K562 (cell line): ENCODE data around the gene TIMM9. TPM values are rescaled to one million over a fixed set of nuclear protein-coding genes. Genes with fewer than 3 reads are reported as not detected.

Experiments used
- ATAC-seq: fragments of 200-7000 bp; cut with Tn5 transposase; 3 replicates; pipeline ENCODE4 v1.9.1; 2020; ENCODE audit warnings: moderate library complexity
- BruUV-seq: library from RNA; stranded (reverse); fragments of 400-500 nt; replicated peaks from 2 replicates; lab custom pipeline; 2021; lab: Mats Ljungman, UMichigan
- CTCF ChIA-PET: fragments of 300-600 bp; formaldehyde crosslinking; extraction: SDS; loops from one replicate; lab custom pipeline; 2021; ENCODE audit warnings: low intra/inter-chr PET ratio; lab: Yijun Ruan, JAX
- POLR2A ChIA-PET: fragments of 300-600, 350-650 bp; sonication (Branson Sonifier 250); formaldehyde crosslinking; extraction: SDS; loops from one replicate; lab custom pipeline; 2021; ENCODE audit warnings: antibody characterized with exemption, inconsistent platforms; lab: Yijun Ruan, JAX
- DNase-seq, 4 experiments: peaks; one replicate each; pipeline versions ENCODE4 v3.0.0 to v3.0.0-alpha.2; 2011 to 2018; ENCODE audit warnings: low spot score in 3 of 4, mixed read lengths in 3 of 4; ENCODE audit errors: extremely low read depth in 1 of 4
- FAIRE-seq: peaks from 2 replicates; lab custom pipeline; 2011; peaks lifted over from hg19 to GRCh38; lab: Jason Lieb, UNC
- H2AFZ ChIP-seq: 2 replicates; pipeline ENCODE4 v1.6.0; 2011; ENCODE audit warnings: low read depth, low read length, control low read depth, inconsistent platforms
- H3K27ac ChIP-seq: fragments of 200-600 bp; 3 replicates; pipeline ENCODE4 v1.8.0; 2011; ENCODE audit warnings: low read depth, mild to moderate bottlenecking, control low read depth, inconsistent platforms, low read length, moderate library complexity, mixed read lengths; ENCODE audit errors: extremely low read depth
- H3K27me3 ChIP-seq, 2 experiments: fragments of 300-600 bp in 1 of 2; 2 replicates in 1 of 2; 3 replicates in 1 of 2; pipeline versions ENCODE4 v1.6.0 to v1.8.0; 2011; ENCODE audit warnings: inconsistent platforms in 2 of 2, low read length in 2 of 2, mild to moderate bottlenecking in 1 of 2, mixed read lengths in 1 of 2, moderate library complexity in 1 of 2; ENCODE audit not compliant: control insufficient read depth in 2 of 2, insufficient read depth in 2 of 2
- H3K36me3 ChIP-seq: fragments of 300-600 bp; 3 replicates; pipeline ENCODE4 v1.8.0; 2011; ENCODE audit warnings: mild to moderate bottlenecking, low read length, inconsistent platforms; ENCODE audit not compliant: control insufficient read depth, insufficient read depth
- H3K4me1 ChIP-seq, 2 experiments: fragments of 200-600 bp in 1 of 2; replicated peaks in 1 of 2; 2 replicates in 1 of 2; 3 replicates in 1 of 2; pipeline versions ENCODE4 v1.5.1 to v1.8.0; 2011; ENCODE audit warnings: inconsistent platforms in 2 of 2, low read length in 2 of 2, mild to moderate bottlenecking in 1 of 2, mixed read lengths in 1 of 2, moderate library complexity in 1 of 2; ENCODE audit not compliant: control insufficient read depth in 2 of 2, insufficient read depth in 2 of 2
- H3K4me2 ChIP-seq: 2 replicates; pipeline ENCODE4 v1.6.1; 2011; ENCODE audit warnings: low read length, control low read depth, inconsistent platforms, mixed read lengths; ENCODE audit not compliant: insufficient read depth
- H3K4me3 ChIP-seq: fragments of 200-600 bp; sonication (generic), shearing (Covaris generic); 2 replicates; pipeline ENCODE4 v1.5.1; 2016; ENCODE audit warnings: control low read depth, inconsistent platforms
- H3K79me2 ChIP-seq: fragments of 200-600 bp; 3 replicates; pipeline ENCODE4 v1.8.0; 2011; ENCODE audit warnings: low read length, inconsistent platforms; ENCODE audit not compliant: control insufficient read depth, insufficient read depth
- H3K9ac ChIP-seq, 2 experiments: 2 replicates each; pipeline versions ENCODE4 v1.6.0 to v1.6.1; 2011; ENCODE audit warnings: low read depth in 2 of 2, low read length in 2 of 2, control low read depth in 1 of 2, inconsistent platforms in 1 of 2, mild to moderate bottlenecking in 1 of 2, mixed read lengths in 1 of 2; ENCODE audit not compliant: insufficient read depth in 1 of 2
- H3K9me1 ChIP-seq: one replicate; pipeline ENCODE4 v1.6.0; 2011; ENCODE audit warnings: inconsistent platforms, mild to moderate bottlenecking, low read length, moderate library complexity; ENCODE audit not compliant: control insufficient read depth, insufficient read depth
- H3K9me3 ChIP-seq: replicated peaks from 2 replicates; pipeline ENCODE4 v1.5.1; 2011; ENCODE audit warnings: low read depth, low read length, inconsistent platforms; ENCODE audit not compliant: control insufficient read depth, insufficient read depth
- H4K20me1 ChIP-seq: replicated peaks from 2 replicates; pipeline ENCODE4 v1.6.1; 2011; ENCODE audit warnings: low read length, inconsistent platforms, mixed read lengths; ENCODE audit not compliant: control insufficient read depth, insufficient read depth
- JUND ChIP-seq, 2 experiments: IDR thresholded peaks; 2 replicates in 1 of 2; 3 replicates in 1 of 2; pipeline ENCODE4 v1.6.1; 2011; ENCODE audit warnings: borderline replicate concordance in 2 of 2, low read depth in 2 of 2, low read length in 2 of 2, improper control_type of control experiment in 1 of 2, missing biosample characterization in 1 of 2, missing genetic modification characterization in 1 of 2, missing genetic modification reagents in 1 of 2
- WGBS: fragments of 100-300 bp; shearing (Covaris generic); methylation state at CpG from one replicate; pipeline ENCODE4 v1.1.6; 2016; ENCODE audit warnings: low coverage, mixed read lengths; ENCODE audit not compliant: insufficient coverage; ENCODE audit errors: missing lambda C conversion rate; 5-methylcytosine and 5-hydroxymethylcytosine counted together
- in situ Hi-C: fragments of 300-500 bp; cut with MboI; formaldehyde crosslinking; loops from 4 replicates; pipeline ENCODE4 v1.15.0; 2018; ENCODE audit warnings: inconsistent platforms, mixed read lengths
- intact Hi-C: fragments of 100-400 bp; cut with micrococcal nuclease; formaldehyde crosslinking; loops from 2 replicates; pipeline ENCODE4 v1.14.2; 2022
- polyA plus RNA-seq, 8 experiments: library from polyadenylated mRNA; depleted of rRNA in 4 of 8; stranded (reverse) in 5 of 8; unstranded in 3 of 8; fragments of >200 nt; fragmentation: Nextera tagmentation in 2 of 8; fragmentation: Illumina TruSeq in 1 of 8; extraction: Ambion mirVana in 2 of 8; extraction: Trizol in 1 of 8; gene quantifications; 2 replicates each; pipeline versions ENCODE4 v1.2.1 to v1.2.3, GENCODE V29; 2011 to 2014; ENCODE audit warnings: inconsistent platforms in 1 of 8, missing spikeins in 1 of 8
- total RNA-seq, 7 experiments: library from RNA; depleted of rRNA in 6 of 7; stranded (reverse); fragments of >200 nt in 6 of 7; fragmentation: Illumina TruSeq in 2 of 7; extraction: Trizol in 2 of 7; gene quantifications; 2 replicates each; pipeline versions ENCODE4 v1.2.1 to v1.2.3, GENCODE V29; 2011 to 2021; ENCODE audit warnings: low replicate concordance in 1 of 7
- TF ChIP-seq, protein P1 (sequence below): IDR thresholded peaks from 3 replicates; pipeline ENCODE4 v1.6.1; 2011; ENCODE audit warnings: borderline replicate concordance, mild to moderate bottlenecking, moderate library complexity; ENCODE audit not compliant: insufficient read length; ENCODE audit errors: extremely low read depth

Gene TIMM9
- total and polyA plus RNA-seq, 9 of the 15 experiments (the other 6 are each of a cell fraction or from before 2014, with no cell fraction given): 28.0 to 101 (median 54.3) TPM

DNA sequence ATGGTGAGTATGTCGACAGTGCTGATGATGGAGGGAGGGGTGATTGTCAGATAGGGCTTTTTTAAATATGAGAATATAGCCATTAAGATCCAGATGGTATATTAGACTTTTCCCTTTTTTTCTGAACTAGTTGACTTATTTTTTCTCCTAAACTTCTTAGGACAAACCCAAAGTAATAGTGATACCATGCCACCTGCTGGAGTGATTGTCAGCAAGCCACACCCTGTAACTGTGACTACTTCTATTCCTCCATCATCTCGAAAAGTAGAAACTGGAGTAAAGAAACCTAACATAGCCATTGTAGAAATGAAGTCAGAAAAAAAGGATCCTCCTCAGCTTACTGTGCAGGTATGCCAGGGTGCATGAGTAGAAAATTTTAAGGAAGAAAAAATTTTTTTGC is 40.2 kb upstream of the TIMM9 start:
- intact Hi-C loops: no loop called here
- Histone ChIP-seq H3K36me3 (peaks cover 45% of the 10 kb centered on the region; the same call in 2 of the 3 replicates), H3K79me2 (no peaks in the 10 kb centered on the region), H3K4me3 (no peak overlapping the region), H3K27ac (no peak overlapping the region), H4K20me1 (no peaks in the 10 kb centered on the region), H3K9ac (no peak overlapping the region), H3K4me2 (no peak overlapping the region), H3K4me1 (no peaks in the 10 kb centered on the region), H3K9me1 (no peaks in the 10 kb centered on the region), H3K9me3 (no peaks in the 10 kb centered on the region), H2AFZ (no peak overlapping the region), H3K27me3 (no peaks in the 10 kb centered on the region)
- DNase-seq (no peak), ATAC-seq (no peak), FAIRE-seq (no peak)
- BruUV-seq: no TSS peak
- ChIA-PET POLR2A (no interaction called here), CTCF (no interaction called here)
- in situ Hi-C loops: no loop called here
- WGBS: 92% methylated on average over 2 of the region's 2 CpGs
- TF ChIP-seq, protein P1, sequence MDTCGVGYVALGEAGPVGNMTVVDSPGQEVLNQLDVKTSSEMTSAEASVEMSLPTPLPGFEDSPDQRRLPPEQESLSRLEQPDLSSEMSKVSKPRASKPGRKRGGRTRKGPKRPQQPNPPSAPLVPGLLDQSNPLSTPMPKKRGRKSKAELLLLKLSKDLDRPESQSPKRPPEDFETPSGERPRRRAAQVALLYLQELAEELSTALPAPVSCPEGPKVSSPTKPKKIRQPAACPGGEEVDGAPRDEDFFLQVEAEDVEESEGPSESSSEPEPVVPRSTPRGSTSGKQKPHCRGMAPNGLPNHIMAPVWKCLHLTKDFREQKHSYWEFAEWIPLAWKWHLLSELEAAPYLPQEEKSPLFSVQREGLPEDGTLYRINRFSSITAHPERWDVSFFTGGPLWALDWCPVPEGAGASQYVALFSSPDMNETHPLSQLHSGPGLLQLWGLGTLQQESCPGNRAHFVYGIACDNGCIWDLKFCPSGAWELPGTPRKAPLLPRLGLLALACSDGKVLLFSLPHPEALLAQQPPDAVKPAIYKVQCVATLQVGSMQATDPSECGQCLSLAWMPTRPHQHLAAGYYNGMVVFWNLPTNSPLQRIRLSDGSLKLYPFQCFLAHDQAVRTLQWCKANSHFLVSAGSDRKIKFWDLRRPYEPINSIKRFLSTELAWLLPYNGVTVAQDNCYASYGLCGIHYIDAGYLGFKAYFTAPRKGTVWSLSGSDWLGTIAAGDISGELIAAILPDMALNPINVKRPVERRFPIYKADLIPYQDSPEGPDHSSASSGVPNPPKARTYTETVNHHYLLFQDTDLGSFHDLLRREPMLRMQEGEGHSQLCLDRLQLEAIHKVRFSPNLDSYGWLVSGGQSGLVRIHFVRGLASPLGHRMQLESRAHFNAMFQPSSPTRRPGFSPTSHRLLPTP: no peak
- TF ChIP-seq JUND (IDR thresholded peaks at IDR 0.05; ENCODE audit: borderline replicate concordance, low read depth, low read length) (no peak), JUND (tag; IDR thresholded peaks at IDR 0.05; ENCODE audit: borderline replicate concordance, low read depth, low read length) (no peak)
